Head of caudate nucleus (tissue), 42 donors: Measurements from ENCODE around the gene RPL22.

Experiments used
- DNase-seq, 42 donors: peaks; one replicate each; pipeline versions ENCODE4 v3.0.0 to v3.0.0-alpha.2; 2020 to 2021; ENCODE audit warnings: mixed read lengths in 7 of 42
- intact Hi-C: fragments of 100-400 bp; cut with DNase I; formaldehyde crosslinking; loops from one replicate; pipeline ENCODE4 v1.15.0; 2022

The RPL22 gene

DNA sequence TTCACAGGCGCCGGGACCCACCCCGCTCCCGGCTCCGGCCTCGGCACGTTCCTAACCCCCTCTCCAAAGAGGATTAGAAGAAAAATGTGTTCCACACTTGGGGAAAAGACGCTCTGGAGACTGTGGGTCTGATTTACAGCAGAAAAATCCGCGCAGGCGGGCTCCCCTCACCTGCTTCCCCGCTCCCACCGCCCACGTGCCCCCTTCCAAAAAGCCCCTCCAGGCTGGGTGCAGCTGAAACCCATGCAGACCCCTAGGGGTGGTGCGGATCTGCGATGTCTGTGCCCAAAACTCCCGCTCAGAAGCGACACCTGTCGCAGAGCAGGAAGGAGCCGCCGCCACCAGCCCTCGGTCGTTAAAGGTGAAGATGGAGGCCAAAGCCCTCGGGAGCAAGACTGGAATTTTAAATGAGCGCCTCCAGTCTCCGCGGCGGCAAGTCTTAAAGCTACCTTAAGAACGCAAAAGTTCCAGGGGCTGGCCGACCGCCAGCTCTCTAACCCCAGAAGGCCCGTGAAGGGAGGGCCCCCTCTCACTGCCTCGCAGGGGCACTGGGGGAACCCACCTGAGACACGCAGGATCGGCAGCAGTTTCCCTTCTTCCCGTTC, 18.6 kb downstream of the RPL22 start:
- DNase-seq, result no peak
- intact Hi-C loops, result no loop called here

GRCh38 chr1:6180268-6180706, 19.1 kb downstream of the RPL22 start, which contains the start of gene CHD5:
TSS of gene CHD5 (minus strand) at chr1:6180321. CDS start at chr1:6180023, 298 bp downstream.
- peak in 1 of 42 donors; percentile 23 for DNase-seq
- intact Hi-C loops, result no loop called here

GRCh38 chr1:6179564-6180175, 19.7 kb downstream of the RPL22 start:
- no peak for DNase-seq
- intact Hi-C loops, result no loop called here

- DNase-seq, result no peak
- intact Hi-C loops, result no loop called here
Measured at GRCh38 chr1:6178751-6179563, 20.4 kb downstream of the RPL22 start.

DNA sequence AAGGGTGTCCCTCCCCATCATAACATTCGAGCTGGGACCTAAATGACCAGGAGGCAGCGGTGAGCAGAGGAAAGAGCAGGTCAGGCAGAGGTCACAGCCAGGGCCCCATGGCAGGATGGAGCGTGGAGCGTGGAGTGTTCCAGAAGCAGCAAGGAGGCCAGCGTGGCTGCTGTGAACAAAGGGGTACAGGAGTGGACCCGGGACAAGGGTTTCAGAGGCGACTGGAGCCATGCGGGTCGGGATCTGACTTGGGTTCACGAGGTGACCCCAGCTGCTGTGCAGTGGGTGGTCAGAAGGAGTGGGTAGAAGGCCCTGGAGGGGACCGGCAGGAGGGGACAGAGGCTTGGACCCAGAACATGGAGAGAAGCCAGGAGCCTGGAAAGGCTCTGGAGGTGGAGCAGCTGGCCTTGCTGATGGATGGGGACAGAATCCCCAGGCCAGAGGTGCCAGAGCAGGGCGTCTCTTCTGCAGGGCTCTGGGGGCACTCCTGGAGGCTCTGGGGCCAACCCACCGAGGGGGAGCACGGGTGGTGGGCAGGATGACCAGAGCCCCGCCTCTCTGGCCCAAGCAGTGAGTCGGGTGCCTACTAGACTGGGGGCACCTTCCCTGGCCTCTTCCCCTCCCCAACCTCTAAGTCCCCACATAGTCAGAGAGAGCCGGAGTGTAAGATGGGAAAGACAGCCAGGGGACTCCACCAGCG, 21.6 kb downstream of the RPL22 start:
- DNase-seq, result no peak
- intact Hi-C loops, result no loop called here

GRCh38 chr1:6176779-6177178, 22.6 kb downstream of the RPL22 start:
- intact Hi-C loops, result no loop called here
- no peak for DNase-seq

DNA sequence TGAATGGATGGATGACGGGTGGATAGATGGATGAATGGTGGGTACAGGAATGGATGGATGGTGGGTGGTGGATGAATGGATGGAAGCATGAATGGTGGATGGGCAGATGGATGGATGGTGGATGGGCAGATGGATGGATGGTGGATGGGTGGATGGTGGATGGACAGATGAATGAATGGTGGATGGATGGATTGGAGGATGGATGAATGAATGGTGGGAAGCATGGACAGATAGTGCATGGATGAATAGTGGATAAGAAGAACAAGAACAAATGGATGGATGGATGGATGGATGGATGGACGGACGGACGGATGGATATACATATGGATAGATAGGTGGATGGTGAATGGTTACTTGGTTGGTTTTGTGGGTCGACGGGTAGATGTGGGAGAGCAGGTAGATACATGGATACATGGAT, 24.0 kb downstream of the RPL22 start:
- intact Hi-C loops, result no loop called here
- no peak for DNase-seq

DNA sequence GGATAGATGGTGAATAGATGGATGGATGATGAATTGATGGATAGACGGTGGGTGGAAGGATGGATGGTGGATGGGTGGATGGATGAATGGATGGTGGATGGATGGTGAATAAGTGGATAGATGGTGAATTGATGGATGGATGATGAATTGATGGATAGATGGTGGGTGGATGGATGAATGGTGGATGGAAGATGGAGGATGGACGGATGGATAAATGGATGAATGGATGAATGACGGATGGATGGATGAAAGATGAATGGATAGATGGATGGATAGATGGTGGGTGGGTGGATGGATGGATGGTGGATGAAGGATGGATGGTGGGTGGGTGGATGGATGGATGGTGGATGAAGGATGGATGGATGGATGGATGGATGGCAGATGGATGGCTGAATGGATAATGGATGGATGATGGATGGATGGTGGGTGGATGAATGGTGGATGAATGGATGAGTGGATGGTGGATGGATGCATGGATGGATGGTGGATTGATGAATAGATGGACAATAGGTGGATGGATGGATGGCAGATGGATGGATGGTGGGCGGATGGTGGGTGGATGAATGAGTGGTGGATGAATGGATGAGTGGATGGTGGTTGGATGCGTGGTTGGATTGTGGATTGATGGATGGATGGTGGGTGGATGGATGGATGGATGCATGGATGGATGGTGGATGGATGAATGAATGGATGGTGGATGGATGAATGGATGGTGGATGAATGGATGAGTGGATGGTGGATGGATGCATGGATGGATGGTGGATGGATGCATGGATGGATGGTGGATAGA, 24.6 kb downstream of the RPL22 start:
- DNase-seq, result no peak
- intact Hi-C loops, result no loop called here

DNA sequence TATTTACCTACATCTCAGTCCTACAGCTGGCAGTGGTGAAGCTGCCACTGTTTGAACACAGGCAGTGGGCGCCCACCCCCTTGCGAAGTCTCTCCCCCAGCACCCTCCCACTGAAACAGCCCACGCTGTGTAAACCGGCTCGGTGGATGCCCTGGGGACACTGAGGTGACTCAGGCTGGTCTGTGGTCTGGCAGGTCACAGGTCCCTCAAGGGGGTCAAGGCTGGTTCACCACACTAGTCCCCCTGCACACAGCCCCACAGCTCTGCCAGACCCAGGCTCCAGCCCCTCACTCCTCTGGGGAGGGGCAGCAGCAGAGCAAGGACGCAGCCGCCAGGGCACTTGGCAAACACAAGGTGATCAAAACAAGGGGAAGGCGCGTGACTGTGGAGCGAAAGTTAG, 26.8 kb downstream of the RPL22 start:
- intact Hi-C loops, result no loop called here
- DNase-seq, result no peak

GRCh38 chr1:6171548-6172124, 27.8 kb downstream of the RPL22 start:
- intact Hi-C loops, result no loop called here
- no peak for DNase-seq

DNA sequence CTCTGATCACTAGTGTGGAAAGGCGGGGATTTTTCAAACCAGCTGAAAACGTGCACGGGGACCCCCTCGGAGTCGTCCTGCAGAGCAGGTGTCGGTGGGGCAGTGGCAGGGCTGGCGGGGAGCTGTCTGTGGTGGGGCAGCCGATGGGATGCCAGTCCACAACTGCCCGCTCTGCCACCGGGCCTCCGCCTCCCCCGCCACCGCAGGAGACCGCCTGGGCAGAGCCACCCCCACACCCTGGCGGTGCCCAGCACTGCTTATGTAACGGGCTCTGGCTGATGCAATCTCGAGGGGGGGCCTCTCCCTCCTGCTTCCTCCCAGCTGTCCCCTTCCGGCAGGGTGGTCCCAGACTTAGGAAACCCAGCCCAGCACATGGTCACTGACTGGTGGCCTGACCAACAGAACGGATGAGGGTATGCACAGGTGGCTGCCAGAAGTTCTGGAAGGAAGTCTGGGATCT, 28.6 kb downstream of the RPL22 start:
- intact Hi-C loops, result no loop called here
- DNase-seq, result peak in 10 of 42 donors; percentile 25 to 71 (median 37)

GRCh38 chr1:6170116-6170741, 29.2 kb downstream of the RPL22 start:
- intact Hi-C loops, result no loop called here
- no peak for DNase-seq

DNA sequence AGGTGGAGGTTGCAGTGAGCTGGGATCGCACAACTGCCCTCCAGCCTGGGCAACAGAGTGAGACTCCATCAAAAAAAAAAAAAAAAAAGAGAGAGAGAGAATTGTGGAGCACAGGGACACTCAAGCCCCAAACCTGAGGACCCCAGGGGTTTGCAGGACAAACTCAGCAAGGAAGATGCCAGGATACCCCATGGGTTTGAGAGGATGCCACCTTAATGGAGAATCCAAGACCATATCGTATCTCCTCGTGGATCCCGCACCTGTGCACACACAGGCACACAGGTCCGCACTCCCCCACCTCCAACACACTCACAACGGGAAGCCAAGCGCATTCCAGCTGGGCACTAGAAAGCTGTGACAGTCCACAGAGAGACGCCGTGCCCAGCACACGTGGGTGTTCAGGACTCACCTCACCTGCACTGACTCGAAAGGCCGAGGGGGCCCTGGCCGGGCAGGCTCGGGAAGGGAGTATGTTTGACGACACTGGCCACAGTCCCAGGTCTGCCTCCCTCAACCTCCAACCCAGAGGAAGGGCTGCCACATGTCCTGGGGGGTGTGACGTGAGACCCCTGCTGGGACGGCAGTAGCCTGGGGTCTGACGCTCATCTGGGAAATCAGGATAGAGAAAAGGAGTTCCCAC, 30.3 kb downstream of the RPL22 start:
- no peak for DNase-seq
- intact Hi-C loops, result no loop called here

- DNase-seq, result no peak
- intact Hi-C loops, result no loop called here
Measured at GRCh38 chr1:6167391-6168303, 31.7 kb downstream of the RPL22 start.

DNA sequence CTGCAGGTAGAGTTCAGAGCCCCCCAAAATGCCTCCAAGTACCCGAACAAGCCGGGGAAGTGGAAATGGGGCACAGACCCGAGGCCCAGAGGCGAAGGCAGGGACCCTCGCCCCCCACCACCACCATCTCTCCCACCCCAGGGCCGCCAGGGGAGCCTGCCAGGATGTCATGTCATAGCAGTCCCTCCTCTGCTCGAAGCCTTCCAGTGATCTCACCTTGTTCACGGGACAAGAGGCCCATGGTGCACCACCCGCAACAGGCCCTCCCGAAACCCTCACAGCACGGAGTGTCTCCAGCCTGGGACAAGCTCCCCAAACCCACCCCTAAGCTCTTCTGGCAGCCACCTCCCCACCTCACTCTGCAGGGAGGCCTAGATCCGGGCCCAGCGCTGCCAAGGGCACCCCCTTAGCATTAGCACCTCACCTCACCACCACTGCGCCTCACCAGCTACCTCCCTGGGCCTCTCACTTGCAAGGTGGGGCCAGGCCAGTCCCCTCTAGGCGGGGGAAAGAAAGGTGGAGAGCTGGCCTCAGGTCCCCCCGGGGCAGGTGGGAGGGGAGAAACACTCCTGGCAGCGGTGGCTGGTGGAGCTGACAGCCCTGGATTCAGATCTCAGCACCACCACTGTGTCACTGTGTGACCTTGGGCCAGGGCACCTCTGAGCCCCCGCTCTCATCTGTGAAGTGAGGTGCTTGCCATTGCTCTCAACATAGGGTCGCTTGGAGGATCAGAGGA, 32.6 kb downstream of the RPL22 start:
- DNase-seq, result no peak
- intact Hi-C loops, result no loop called here

DNA sequence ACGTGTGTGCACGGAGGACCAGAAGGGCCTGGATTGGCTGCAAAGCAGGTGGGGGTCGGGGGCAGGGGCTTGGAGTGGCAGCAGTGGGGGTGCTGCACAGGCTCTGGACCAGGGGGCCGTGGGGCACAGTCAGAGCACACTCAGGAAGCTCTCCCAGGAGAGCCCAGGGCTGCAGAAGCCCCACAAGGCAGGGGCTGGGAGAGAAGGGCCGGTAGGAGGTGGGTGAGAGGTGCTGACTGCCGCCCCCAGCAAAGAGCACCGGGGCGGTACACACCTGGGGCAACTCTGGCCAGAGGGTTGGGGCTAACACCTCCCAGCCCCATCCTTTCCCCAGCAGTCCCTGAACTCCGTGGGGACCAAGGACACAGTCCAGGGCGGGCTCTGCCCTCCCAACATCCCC, 33.2 kb downstream of the RPL22 start:
- no peak for DNase-seq
- intact Hi-C loops, result no loop called here
